ENCODE data around the gene NCOA3. TPM values are rescaled to one million over a fixed set of nuclear protein-coding genes. Genes with fewer than 3 reads are reported as not detected.

The NCOA3 gene
- total RNA-seq, 1 donor from 2014 or later = 37.3 TPM

GRCh38 chr20:47704746-47705496 lies 203.2 kb downstream of the NCOA3 start:
- Mint-ChIP-seq H3K27me3 (no peaks in the 10 kb centered on the region), H3K27ac (no peak overlapping the region), H3K4me1 (ENCODE audit: unreplicated experiment) (peaks cover 20% of the 10 kb centered on the region), H3K9me3 (no peaks in the 10 kb centered on the region), H3K4me3 (no peak overlapping the region), H3K36me3 (peaks cover 35% of the 10 kb centered on the region)
- TF ChIP-seq CTCF (conservative IDR thresholded peaks at IDR 0.05) = no peak
- no peak for DNase-seq (ENCODE audit: extremely low spot score, unreplicated experiment)

- Mint-ChIP-seq H3K9me3 (no peaks in the 10 kb centered on the region), H3K4me1 (ENCODE audit: unreplicated experiment) (peaks cover 20% of the 10 kb centered on the region), H3K27me3 (no peaks in the 10 kb centered on the region), H3K36me3 (peaks cover 35% of the 10 kb centered on the region), H3K27ac (no peak overlapping the region), H3K4me3 (no peak overlapping the region)
- TF ChIP-seq CTCF (conservative IDR thresholded peaks at IDR 0.05) = no peak
- no peak for DNase-seq (ENCODE audit: extremely low spot score, unreplicated experiment)
These were observed 203.8 kb downstream of the NCOA3 start for GRCh38 chr20:47705497-47705856.

GRCh38 chr20:47706345-47706744 lies 204.7 kb downstream of the NCOA3 start:
- no peak for TF ChIP-seq CTCF (conservative IDR thresholded peaks at IDR 0.05)
- Mint-ChIP-seq H3K27ac (no peak overlapping the region), H3K4me1 (ENCODE audit: unreplicated experiment) (peaks cover 20% of the 10 kb centered on the region), H3K9me3 (no peaks in the 10 kb centered on the region), H3K27me3 (no peaks in the 10 kb centered on the region), H3K36me3 (peaks cover 30% of the 10 kb centered on the region), H3K4me3 (no peak overlapping the region)
- DNase-seq (ENCODE audit: extremely low spot score, unreplicated experiment) = no peak

Other genes starting within 250 kb of the NCOA3 start
- gene ZMYND8, start 145.2 kb upstream of the NCOA3 start, total RNA-seq (ENCODE audit: low replicate concordance) = 38.9 and 58.9 TPM in 2 replicates

Measured in type B pancreatic cell (in vitro differentiated cells).